ENCODE data around the gene SLC38A10.

DNA sequence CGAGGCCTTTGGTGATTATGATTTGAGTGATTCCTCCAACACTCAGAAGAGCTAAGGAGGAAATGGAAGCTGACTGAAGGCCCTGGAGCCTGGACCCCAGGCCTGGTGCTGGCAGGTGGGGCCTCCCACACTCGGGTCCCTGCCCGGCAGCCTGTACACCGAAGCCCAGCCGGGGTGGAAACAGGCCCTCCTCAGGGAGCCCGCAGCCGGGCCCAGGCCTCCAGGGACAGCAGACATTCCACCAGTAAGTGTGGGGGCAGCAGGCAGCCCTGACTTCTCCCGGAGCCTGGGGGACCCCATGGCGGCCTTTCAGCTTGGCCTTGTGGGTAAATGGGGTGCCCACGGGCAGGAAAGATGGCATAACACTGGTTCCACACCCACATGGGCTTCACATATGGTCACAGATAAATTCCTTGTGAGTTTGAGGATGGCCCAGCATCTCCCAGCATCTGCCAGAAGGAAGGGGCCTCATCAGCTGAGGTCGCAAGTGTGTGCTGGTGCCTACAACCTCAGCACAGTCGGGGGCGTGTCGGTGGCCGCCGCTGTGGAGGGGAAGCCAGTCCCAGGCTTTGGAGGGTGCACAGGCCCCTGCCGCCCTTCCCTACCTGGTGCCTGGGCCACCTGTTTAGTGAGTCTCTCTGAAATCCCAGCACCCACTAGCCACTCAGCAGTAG, 29.2 kb upstream of the SLC38A10 start:
- TF ChIP-seq, protein P1, sequence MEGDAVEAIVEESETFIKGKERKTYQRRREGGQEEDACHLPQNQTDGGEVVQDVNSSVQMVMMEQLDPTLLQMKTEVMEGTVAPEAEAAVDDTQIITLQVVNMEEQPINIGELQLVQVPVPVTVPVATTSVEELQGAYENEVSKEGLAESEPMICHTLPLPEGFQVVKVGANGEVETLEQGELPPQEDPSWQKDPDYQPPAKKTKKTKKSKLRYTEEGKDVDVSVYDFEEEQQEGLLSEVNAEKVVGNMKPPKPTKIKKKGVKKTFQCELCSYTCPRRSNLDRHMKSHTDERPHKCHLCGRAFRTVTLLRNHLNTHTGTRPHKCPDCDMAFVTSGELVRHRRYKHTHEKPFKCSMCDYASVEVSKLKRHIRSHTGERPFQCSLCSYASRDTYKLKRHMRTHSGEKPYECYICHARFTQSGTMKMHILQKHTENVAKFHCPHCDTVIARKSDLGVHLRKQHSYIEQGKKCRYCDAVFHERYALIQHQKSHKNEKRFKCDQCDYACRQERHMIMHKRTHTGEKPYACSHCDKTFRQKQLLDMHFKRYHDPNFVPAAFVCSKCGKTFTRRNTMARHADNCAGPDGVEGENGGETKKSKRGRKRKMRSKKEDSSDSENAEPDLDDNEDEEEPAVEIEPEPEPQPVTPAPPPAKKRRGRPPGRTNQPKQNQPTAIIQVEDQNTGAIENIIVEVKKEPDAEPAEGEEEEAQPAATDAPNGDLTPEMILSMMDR (IDR thresholded peaks at IDR 0.05): no peak
- TF ChIP-seq POLR2A (IDR thresholded peaks at IDR 0.05): no peak
